HG02763 (cell line): ENCODE measurements around the gene FAM186B.
"Not testable (repeated sequence)": the region's sequence is repeated elsewhere in the genome, so short reads cannot be mapped to it uniquely, and the experiment has no call there.

Experiments used
- ATAC-seq: cut with Tn5 transposase; IDR thresholded peaks from one replicate; pipeline ENCODE4 v1.9.1; 2021; ENCODE audit warnings: mild to moderate bottlenecking, moderate library complexity; ENCODE audit not compliant: unreplicated experiment

Gene FAM186B

DNA sequence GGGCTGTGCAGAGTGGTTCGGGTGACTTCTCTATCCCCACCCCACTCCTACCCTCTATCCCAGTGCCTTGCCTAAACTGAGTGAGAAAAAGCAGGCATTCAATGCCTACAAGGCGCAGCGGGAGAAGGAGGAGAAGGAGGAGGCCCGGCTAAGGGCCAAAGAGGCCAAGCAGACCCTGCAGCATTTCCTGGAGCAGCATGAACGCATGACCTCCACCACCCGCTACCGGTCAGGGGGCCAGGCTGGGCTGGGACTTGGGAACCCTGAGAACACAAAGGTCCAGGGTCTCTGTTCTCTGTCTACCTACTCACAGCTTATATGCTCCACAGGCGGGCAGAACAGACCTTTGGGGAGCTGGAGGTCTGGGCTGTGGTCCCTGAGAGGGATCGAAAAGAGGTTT is 29.6 kb upstream of the FAM186B start:
- no peak for ATAC-seq

DNA sequence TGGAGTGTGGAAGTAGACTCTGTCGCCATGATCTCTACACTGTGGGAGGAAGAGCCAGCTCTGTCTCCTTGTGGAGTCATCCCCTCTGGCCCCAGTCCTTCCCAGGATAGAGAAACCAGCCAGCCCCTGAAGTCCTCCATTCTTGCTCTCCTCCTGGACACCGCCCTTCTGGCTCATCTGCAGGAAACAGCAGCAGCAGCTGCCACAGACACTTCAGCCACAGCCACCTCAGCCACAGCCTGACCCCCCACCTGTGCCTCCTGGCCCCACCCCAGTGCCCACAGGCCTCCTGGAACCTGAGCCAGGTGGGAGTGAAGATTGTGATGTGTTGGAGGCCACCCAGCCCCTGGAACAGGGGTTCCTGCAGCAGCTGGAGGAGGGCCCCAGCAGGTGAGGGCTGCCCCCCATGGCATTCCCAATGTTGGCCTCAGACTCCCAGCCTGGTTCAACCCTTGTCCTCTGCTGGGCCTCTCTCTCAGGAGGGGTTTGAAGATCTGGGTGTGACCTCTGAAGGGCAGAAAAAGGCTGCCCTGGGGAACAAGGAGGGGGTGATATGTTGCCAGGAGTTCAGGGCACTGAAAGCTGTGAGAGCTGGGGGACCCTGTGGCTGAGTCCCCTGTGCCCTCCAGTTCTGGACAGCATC is 28.4 kb upstream of the FAM186B start:
- ATAC-seq: no peak

DNA sequence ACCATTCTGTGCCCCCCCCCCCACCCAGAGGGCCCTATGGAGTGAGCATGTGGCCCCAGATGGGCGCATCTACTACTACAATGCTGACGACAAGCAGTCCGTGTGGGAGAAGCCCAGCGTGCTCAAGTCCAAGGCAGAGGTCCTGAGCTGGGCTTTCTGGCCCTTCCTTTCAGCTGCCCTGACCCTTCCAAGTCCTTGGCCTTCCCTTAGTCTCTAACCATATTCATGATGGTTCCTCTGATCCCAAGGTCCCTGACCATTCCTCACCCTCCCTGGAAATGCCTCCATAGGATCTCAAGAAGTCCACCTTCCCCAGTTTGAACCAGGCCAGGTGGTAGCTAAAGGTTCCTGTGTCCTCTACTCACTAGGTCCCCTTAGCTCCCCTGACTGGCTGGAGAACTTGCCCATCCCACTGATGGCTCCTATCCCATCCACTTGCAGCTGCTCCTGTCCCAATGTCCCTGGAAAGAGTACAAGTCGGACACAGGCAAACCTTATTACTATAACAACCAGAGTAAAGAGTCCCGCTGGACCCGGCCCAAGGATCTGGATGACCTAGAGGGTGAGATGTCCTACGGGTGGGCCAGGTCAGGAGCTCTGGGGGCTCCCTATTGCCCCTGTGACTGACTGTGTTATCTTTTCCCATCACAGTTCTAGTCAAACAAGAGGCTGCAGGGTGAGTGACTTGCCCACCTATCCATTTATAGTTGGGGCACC is 27.7 kb upstream of the FAM186B start:
- no peak for ATAC-seq

DNA sequence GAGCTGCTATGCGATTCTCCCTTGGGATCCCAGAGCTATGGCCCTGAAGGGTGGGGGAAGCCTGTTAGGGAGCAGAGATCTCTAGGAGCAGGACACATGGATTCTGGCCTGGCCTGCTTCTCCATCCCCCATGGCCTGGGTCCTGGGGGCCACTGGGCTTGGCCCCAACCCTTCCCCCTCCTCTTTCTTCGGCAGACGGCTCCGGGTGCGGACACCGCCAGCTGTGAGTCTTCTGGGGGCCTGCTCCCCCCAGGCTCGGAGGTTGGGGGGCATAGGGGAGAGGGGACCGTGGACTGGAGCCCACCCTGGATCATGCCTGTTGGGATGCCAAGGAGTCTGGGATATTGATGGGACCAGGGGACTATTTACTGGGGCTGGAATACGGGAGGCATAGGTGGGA is 27.0 kb upstream of the FAM186B start:
- ATAC-seq: no peak

DNA sequence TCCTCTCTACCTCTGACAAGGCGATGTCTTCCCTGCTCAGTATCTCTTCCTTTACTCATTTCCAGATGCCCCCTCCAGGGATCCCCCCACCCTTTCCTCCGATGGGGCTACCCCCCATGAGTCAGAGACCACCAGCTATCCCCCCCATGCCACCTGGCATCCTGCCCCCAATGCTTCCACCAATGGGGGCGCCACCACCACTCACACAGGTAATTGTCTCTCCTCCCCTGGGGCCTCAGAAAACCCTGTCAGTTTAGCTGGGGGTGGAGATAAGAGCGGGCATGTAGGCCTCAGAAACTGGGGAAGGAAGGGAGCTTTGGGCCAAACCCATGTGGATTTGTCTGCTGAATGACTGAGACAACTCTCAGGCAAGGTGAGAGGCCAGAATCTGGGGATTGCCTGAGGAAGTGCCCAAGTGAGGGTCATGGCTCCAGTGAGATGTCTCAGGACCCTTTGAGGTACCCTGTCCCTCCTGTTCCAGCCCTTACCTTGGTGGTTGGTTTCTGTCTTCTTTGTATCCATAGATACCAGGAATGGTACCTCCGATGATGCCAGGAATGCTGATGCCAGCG is 26.0 kb upstream of the FAM186B start:
- no peak for ATAC-seq

DNA sequence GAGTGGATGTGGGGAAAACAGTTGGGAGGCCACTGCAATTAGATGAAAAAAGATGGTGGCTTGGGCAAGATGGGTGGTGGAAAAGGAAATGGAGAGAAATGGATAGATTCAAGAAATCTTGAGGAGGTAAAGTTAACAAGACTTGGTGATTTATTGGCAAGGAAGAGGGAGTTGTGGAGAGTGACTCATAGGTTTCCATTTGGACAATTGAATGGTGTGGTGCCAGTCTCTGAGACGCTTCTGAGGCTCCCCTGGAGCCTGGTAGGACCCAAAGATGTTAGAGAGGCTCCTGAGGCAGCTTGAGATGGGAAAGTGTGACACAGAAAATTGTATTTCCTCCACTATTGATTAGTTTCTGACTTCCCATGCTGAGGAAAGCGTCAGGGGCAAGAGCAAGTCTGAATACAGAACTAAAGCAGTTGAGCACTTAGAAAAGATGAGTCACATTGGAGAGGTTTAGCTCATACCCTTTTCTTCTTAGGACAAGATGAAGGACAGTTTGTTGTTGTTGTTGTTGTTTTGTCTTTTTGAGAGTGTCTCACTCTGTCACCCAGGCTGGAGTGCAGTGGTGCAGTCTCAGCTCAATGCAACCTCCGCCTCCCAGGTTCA is 22.4 kb upstream of the FAM186B start:
- no peak for ATAC-seq

DNA sequence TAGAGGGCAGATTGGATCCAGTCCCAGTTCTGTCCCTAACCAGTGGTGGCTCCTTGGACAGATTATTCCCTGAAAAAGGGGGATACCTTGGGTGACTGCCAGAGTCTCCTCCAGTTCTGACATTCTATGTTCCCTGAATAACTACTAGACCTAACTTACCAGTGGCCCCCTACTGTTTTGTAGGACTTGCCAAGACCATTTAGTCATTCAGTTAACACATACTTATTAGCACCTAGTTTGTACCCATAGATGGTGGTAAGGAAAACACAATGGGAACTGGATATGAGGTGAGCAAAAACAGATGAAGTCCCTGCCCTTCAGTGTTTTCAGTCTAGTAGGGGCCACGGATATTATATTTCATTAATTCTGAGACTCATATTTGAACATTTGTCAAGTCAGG is 21.4 kb upstream of the FAM186B start:
- no peak for ATAC-seq

DNA sequence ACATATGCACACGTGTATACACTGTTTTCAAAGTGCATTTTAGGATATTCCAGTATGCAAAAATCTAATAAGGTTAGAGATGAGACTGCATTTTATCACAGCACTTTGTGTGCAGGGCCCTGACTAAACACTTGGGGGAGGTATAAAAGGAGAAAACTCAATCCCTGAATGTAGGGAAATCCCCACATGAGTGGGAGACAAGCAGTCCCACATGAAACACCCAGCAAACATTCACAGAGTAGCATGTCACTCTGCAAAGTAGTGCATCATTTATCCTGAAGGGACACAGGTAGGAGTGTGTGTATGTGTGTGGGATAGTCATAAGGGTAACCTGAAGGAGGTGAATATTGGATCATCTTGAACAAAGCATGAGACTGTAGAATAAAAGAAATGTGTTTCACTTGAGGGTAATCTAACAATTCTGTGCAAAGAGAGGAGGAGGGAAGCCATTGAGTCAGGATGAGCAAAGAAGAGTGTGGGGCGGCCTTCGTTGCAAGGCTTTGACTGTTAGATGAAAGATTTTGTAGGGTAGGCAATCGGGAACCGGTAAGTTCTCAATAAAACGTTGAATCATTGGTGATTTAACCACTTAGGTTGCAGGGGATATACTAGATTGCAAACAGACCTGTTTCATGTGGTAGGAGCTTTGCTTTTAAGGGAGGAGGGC is 20.9 kb upstream of the FAM186B start:
- ATAC-seq: no peak

DNA sequence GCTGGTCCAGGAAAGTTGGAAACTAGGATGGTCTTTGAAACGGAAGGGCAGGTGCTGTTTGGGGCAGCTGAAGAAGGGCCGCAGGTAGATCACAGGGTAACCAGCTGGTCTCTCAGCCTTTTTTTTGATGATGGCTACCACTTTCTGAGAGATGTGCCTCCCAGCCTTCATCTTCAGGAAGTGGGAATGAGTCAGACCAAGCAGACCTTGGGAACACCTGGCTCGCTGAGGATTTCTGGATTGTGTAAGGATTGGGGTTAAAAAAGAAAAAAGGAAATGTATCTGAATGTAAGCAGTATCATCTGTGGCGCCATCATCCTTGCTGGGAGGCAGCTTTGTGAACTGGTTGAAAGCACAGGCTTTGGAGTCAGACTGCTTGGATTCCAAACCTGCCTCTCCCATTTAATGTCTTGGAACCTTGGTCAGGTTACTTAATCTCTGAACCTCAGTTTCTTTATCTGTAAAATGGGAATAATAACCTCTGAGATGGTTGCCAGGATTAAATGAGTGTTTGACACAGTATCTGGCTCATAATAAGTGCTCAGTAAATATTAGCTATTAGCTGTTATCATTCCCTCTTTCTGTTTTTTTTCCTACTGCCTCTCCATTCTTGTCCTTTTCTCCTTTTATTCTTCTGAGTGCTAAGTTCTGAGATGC is 19.6 kb upstream of the FAM186B start:
- no peak for ATAC-seq

DNA sequence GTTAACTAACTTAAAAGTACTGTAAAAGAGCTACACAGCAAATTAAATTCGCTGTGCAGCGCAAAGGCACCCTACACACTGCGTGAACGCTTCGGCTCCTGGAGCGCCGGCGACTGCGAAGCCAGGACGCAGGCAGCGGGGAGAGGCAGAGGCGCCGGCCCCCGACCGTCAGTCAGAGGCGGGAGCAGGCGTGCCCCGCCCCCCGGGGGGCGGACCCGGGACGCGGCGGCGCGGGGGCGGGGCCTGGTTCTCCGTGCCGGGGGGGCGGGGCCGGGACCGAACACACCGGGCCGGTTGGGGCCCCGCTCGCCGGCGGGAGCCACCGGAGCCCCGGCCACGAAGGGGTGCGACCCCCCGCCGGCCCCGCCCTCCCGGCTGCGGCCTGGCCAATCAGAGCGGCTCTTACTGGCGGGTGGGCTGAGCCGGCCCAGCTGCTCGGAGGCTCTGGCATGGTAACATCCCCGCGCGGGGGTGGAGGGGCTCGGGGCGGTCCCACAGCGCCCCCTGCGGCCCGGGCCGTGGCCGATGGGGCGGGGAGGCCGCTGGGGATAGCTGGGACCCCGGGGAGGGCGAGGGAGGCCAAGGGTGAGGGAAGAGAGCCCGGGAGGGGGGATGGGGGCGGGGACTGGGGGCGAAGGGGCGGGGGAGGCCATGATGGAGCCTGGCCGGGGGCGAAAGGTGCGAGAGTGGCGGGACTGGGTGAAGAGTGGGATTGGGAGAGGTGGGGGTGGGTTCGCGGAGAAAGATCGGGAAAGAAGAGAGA is 17.9 kb upstream of the FAM186B start, which contains the start of gene PRPF40B:
TSS of gene PRPF40B (plus strand) at position 420 of the 763 bp plus-strand sequence. CDS start at position 450, 30 bp downstream.
- peak; percentile 71 for ATAC-seq

DNA sequence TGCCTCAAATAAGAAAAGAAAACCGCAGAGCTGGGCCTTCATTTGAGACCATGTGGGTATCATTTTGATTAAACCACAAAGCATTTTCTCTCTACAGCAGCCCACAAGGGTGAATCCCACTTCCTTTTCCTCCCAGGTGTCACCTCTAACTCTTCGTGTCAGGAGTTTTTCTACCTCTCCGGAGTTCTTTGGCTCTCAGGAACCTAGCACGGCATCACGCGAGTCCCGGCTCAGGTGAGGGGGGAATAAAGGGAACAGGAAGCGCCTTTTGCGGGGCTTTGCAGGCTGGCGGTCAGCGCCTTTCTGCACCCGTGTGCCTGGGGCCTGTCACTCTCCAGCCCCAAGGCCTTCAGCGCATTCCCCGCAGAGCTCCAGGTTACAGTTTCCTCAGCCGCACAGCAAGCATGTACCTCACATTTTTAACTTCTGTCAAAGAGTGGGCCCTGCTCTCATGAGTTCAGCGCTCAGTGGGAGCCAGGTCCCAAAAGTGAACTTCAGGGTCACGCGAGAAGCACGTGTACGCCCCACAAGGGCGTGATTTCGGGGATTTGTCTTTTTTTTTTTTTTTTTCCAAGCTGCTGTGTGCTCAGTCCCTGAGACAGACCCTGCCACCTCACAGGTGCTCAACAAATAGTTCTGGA is 17.2 kb upstream of the FAM186B start:
- peak; percentile 10 for ATAC-seq

DNA sequence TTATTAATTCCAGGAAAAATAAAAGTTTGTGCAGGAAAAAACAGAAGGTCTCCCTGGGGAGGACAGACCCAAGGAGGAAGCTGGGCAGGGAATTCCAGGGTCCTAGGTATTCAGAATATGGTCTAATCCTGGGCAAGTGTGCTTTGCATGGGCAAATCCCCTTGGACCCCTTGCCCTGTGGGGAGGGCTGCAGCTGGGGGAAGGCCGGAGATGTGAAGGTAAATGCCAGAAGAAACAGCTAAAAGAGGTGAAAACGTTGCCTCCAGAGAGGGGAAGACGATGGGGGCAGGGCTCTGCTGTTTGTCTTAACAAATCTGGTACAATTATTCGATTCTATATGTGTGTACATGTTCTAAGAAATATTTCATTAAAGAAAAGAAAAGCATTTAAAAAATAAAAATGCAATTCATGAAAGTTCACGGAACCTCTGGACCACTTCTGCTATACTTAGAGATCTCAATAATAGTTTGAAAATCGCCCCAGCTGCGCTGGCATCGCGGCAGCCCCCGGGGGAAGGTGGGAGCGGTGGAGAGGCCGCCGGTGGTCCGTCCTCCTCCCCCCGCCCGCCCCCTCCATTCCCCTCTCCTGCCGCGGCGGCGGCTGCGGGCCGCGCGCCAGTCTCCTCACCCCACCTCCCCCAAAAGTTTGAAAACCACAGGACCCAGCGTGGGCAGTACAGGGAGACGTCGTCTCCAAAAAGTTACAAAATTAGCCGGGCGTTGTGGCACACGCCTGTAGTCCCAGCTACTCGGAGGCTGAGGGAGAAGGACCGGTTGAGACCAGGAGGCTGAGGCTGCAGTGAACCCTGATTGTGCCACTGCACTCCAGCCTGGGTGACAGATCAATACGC is 16.4 kb upstream of the FAM186B start:
- ATAC-seq: no peak

DNA sequence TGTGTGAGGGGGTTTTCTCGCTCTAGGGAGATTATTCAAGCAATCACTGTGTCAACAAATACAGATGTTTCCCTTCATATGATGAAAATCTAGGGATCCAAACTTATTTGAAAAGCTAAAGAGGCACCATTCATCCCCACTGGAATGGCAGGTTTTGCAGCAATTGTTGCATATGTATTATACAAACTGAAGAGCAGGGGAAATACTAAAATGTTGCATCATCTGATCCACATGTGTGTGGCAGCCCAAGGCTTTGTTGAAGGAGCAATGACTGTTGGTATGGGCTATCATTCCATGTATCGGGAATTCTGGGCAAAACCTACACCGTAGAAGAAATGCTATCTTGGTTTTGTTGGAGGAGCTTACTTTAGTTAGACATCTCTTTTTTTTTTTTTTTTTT is 13.8 kb upstream of the FAM186B start:
- no peak for ATAC-seq

DNA sequence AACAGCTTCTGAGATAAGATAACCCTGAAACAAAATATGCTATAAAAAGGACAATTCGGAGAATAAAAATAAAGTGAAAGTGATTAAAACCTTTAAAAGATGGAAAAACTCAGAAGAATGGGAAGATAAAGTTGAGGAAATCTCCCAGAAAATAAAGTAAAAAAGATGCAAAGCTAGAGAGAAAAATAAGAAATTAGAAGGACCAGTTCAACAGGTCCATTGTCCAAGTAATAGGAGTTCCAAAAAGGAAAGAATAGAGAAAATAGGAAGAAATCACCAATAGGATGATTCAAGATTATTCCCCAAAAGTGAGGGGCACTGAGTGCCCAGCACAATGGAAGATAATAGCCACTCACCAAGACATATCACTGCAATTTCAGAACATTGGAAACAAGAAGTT is 13.1 kb upstream of the FAM186B start:
- no peak for ATAC-seq

DNA sequence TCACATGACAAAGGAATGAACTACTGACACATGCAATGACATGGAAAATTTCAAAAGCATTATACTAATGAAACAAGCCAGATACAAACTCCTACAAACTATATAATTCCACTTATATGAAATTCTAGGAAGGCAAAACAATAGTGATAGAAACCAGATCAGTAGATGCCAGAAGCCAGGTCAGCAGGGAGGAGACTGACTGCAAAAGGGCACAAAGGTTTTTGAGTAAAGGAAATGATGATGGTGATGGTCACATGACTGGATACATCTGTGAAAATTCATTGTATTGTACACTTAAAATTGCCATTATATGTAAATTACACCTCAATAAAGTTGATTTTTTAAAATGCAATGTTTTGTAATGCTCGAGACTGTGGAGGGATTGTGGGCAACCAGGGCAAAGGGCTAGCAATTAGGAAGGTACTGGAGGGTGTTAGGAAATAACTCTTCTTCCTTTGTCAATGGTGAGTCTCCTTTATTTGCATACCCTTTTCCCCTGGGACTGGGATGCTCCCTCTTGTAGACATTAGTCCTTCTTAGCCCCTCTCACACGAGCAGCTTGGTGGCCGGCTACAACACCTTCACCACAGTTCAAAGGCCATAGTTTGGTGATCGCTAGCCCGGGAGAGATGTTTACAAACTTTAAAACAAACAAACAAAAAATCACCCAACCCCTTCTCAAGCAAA is 11.2 kb upstream of the FAM186B start:
- no peak for ATAC-seq

DNA sequence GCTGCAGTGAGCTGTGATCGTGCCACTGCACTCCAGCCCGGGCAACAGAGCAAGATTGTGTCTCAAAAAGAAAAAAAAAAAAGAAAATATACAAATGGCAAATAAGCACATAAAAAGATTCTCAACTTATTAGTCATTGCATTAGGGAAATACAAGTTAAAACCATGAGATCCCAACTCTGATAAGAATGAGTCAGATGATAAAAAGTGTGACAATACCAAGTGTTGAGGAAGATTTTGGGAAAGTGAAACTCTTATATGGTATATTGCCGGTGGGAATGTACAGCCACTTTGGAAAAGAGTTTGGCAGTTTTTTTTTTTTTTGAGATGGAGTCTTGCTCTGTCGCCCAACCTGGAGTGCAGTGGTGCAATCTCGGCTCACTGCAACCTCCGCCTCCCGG is 10.3 kb upstream of the FAM186B start:
- no peak for ATAC-seq

DNA sequence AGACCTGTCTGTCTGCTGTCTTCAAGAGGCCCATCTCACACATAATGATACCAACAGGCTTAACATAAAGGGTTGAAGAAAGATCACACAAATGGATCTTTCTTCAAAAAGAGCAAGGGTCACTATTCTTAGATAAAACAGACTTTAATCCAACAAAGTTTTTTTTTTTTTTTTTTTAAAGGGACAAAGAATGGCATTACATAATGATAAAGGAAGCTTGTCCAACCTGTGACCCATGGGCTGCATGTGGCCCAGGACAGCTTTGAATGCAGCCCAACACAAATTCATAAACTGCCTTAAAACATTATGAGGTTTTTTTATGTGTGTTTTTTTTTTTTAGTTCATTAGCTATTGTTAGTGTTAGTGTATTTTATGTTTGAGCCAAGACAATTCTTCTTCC is 6.8 kb upstream of the FAM186B start:
- no peak for ATAC-seq

DNA sequence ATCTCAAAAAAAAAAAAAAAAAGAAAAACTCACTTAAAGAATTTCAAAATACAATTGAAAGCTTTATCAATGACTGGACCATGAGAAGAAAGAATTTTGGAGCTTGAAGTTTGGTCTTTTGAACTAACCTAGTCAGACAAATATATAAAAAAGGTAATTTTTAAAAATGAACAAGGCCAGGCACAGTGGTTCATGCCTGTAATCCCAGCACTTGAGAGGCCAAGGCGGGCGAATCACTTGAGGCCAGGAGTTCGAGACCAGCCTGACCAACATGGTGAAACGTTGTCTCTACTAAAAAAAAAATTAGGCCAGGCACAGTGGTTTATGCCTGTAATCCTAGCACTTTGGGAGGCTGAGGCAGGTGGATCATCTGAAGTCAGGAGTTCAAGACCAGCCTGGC is 5.3 kb upstream of the FAM186B start:
- ATAC-seq: not testable (repeated sequence)
